HFFc6 (cell line): Measurements from ENCODE around the gene FYN. TPM values are rescaled to one million over a fixed set of nuclear protein-coding genes. Genes with fewer than 3 reads are reported as not detected.
A peak's percentile ranks its signal among the peaks of the same experiment; 100 is the strongest.

Source experiments
- DNase-seq: peaks from one replicate; pipeline ENCODE4 v3.0.0-alpha.2; 2018
- H3K27ac Mint-ChIP-seq: 2 replicates; pipeline ENCODE4 v1.8.0; 2020; ENCODE audit warnings: mild to moderate bottlenecking, mixed read lengths
- H3K27me3 Mint-ChIP-seq: 2 replicates; pipeline ENCODE4 v1.8.0; 2021; ENCODE audit warnings: mild to moderate bottlenecking, moderate library complexity, mixed read lengths; ENCODE audit not compliant: insufficient read depth
- H3K36me3 Mint-ChIP-seq: 2 replicates; pipeline ENCODE4 v1.8.0; 2021; ENCODE audit warnings: low read depth, mixed read lengths
- H3K4me1 Mint-ChIP-seq: 2 replicates; pipeline ENCODE4 v1.8.0; 2020; ENCODE audit warnings: low read depth, mixed read lengths
- H3K4me3 Mint-ChIP-seq: 2 replicates; pipeline ENCODE4 v1.8.0; 2020; ENCODE audit warnings: mild to moderate bottlenecking, moderate library complexity, mixed read lengths
- H3K9me3 Mint-ChIP-seq: 2 replicates; pipeline ENCODE4 v1.8.0; 2020; ENCODE audit warnings: mild to moderate bottlenecking, mixed read lengths
- total RNA-seq, 6 experiments: library from RNA; stranded (reverse); fragmentation: NEBNext Ultra II Directional; extraction: Animal tissue kit (Norgen Biotek cat#: 25700); gene quantifications; 2 replicates in 1 of 6; 3 replicates in 5 of 6; pipeline ENCODE4 v1.2.3, GENCODE V29; 2021
- TF ChIP-seq, protein P1 (sequence below): fragments of 200-600 bp; sonication (generic); IDR thresholded peaks from 2 replicates; pipeline ENCODE4 v1.5.0; 2021; ENCODE audit warnings: antibody characterized with exemption, mild to moderate bottlenecking

FYN gene
- total RNA-seq, 6 experiments from 2014 or later: 41.5 to 59.9 (median 49.7) TPM

DNA sequence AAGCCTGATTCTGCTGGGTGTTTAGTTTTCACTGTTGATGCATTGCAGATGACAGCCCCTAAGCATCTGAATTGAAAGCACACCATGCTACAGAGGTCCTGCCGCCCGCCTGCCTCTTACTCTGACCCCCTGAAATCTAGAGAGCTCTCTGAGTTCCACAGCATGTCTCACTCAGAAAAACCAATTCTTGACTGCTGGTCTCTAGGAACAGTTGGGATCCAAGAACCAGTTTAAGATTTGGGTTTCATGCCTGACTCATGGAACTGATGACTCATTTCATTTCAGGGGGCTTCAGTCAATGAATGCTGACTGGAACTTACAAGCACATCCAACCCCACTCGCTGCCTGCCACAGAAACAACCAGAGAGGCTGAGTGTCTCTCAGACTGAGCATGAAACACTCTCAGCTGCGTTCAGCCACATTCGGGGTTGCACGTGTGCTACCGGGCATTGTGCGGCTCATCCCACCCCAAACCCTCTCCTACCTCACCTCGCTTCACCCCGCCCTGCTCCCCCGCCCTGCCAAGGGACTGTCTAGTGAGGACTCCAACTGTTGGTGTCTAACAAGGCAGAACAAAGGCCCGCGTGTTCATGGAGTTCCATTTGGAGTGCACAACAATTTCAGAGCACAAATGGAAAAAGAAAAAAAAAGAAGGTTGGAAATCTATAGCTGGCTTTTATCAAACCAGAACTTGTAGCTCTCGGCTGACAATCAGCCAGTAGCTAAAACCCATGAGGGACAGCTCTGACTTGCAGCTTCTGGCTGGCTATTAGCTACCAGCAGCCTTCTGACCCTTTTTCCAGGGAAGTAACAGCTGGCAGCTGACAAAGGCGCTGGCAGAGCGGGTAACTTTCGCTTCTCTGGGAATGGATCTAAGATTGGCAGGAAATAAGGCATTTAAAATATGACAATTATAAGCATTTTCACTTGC lies 247.5 kb downstream of the FYN start:
- TF ChIP-seq, protein P1, sequence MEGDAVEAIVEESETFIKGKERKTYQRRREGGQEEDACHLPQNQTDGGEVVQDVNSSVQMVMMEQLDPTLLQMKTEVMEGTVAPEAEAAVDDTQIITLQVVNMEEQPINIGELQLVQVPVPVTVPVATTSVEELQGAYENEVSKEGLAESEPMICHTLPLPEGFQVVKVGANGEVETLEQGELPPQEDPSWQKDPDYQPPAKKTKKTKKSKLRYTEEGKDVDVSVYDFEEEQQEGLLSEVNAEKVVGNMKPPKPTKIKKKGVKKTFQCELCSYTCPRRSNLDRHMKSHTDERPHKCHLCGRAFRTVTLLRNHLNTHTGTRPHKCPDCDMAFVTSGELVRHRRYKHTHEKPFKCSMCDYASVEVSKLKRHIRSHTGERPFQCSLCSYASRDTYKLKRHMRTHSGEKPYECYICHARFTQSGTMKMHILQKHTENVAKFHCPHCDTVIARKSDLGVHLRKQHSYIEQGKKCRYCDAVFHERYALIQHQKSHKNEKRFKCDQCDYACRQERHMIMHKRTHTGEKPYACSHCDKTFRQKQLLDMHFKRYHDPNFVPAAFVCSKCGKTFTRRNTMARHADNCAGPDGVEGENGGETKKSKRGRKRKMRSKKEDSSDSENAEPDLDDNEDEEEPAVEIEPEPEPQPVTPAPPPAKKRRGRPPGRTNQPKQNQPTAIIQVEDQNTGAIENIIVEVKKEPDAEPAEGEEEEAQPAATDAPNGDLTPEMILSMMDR: no peak
- peak overlapping the region; percentile 44 for H3K27ac Mint-ChIP-seq
- peaks cover 4% of the 10 kb centered on the region; the same call in 1 of the 2 replicates for H3K9me3 Mint-ChIP-seq
- 0 out of 2 replicates have a peak, but pooled peaks cover 5% of the 10 kb centered on the region for H3K36me3 Mint-ChIP-seq
- DNase-seq: peak; percentile 45
- H3K4me3 Mint-ChIP-seq: peak overlapping the region; percentile 66
- H3K4me1 Mint-ChIP-seq: peaks cover 45% of the 10 kb centered on the region
- no peaks in the 10 kb centered on the region; the same call in 1 of the 2 replicates for H3K27me3 Mint-ChIP-seq

DNA sequence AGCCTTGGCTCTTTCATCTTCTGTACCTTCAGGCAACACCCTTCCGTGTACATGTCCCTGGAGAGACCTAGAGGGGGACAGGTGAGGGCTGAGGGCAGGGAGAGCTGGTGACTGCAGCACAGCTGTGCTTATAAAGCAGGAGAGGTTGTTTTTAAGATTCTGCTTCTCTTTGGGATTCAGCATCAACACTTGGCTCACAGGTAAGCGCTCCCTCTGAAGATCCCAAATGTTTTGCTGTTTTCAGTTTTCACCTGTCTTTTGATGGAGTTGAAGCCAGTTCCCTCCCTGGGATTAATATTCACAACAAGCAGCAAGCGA lies 248.2 kb downstream of the FYN start:
- Mint-ChIP-seq H3K4me1 (peaks cover 45% of the 10 kb centered on the region), H3K27me3 (no peaks in the 10 kb centered on the region; the same call in 1 of the 2 replicates), H3K36me3 (0 out of 2 replicates have a peak, but pooled peaks cover 5% of the 10 kb centered on the region), H3K9me3 (peaks cover 4% of the 10 kb centered on the region; the same call in 1 of the 2 replicates), H3K4me3 (peak overlapping the region; percentile 66), H3K27ac (no peak overlapping the region; the same call in 1 of the 2 replicates)
- DNase-seq: no peak
- TF ChIP-seq, protein P1: no peak

DNA sequence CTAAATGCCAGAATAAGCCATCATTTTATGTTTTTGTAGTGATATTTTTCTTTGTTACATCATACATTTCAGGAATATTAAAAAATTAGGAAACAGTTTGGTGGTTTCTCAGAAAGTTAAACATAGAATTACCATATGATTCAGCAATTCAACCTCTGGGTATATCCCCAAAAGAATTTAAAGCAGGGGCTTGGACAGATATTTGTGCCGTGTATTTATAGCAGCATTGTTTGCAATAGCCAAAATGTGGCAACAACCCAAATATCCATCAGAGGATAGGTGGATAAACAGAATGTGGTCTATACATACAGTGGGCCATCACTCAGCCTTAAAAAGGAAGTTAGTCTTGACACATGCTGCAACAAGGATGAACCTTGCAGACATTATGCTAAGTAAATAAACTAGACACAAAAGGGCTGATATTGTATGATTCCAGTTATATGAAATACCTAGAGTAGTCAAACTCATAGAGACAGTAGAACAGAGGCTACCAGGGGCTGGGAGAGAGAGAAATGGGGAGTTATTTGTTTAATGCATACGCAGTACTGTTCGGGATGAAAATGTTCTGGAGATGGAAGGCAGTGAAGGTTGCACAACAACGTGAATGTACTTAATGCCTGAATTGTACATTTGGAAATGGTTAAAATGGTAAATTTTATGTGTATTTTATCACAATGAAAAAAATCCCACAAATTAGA lies 248.7 kb downstream of the FYN start:
- Mint-ChIP-seq H3K36me3 (0 out of 2 replicates have a peak, but pooled peaks cover 4% of the 10 kb centered on the region), H3K4me1 (peaks cover 45% of the 10 kb centered on the region), H3K27me3 (no peaks in the 10 kb centered on the region; the same call in 1 of the 2 replicates), H3K9me3 (peaks cover 4% of the 10 kb centered on the region; the same call in 1 of the 2 replicates), H3K4me3 (no peak overlapping the region), H3K27ac (no peak overlapping the region)
- TF ChIP-seq, protein P1: no peak
- DNase-seq: no peak

DNA sequence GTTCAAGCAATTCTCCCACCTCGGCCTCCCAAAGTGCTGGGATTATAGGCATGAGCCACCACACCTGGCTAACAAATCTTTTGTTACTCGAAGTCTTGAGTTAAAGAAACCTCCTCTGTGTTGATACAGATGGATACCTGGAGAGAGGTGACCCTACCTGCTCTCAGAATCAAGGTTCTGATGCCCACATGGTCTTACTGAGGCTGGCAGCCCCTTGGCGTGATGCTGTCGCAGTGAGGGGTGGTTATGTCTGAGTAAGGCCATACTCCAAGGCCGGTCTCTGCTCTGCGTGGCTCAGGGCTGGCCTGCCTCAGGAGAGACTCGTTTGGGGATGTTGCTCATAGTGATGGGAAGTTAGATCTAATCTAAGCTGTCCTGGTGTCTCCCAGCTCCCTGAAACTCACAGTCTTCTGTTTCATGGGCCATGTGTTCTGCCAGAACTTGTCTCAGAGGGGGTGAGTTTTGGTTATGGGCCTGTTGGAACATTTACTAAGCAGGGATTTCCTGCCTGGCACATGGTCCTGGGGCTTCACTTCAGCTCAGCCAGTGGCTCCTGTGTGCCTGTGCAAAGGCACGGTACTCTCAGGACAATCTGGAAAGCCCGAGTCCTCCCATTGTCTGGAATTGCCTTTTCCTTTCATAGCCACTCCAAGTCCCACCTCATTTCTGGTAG lies 250.1 kb downstream of the FYN start:
- no peaks in the 10 kb centered on the region for H3K9me3 Mint-ChIP-seq
- peaks cover 37% of the 10 kb centered on the region for H3K4me1 Mint-ChIP-seq
- no peak overlapping the region for H3K4me3 Mint-ChIP-seq
- TF ChIP-seq, protein P1: no peak
- peaks cover 6% of the 10 kb centered on the region for H3K27me3 Mint-ChIP-seq
- H3K27ac Mint-ChIP-seq: no peak overlapping the region
- DNase-seq: no peak
- no peaks in the 10 kb centered on the region for H3K36me3 Mint-ChIP-seq

DNA sequence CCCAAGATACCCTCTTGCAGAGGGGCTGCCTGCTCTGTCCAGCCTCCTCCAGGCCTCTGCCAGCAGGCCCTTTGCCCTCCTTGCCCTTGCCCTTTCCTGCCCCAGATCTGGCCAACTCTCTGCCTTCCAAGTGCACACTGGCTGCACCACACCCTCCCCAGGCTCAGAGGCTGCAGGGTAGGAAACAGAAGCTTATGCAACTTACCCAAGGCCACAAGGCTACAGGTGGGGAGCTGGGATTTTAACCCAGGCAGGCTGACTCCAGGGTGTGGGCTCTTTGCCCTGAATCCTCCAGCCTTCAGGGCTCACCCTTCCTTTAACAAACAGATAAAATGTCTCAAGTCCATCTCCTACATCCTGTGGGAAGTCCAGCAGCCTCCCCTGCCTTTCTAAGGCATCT lies 253.1 kb downstream of the FYN start:
- H3K36me3 Mint-ChIP-seq: no peaks in the 10 kb centered on the region
- no peaks in the 10 kb centered on the region for H3K9me3 Mint-ChIP-seq
- H3K27ac Mint-ChIP-seq: no peak overlapping the region
- TF ChIP-seq, protein P1: no peak
- no peak overlapping the region for H3K4me3 Mint-ChIP-seq
- DNase-seq: no peak
- H3K4me1 Mint-ChIP-seq: peaks cover 15% of the 10 kb centered on the region
- peaks cover 19% of the 10 kb centered on the region for H3K27me3 Mint-ChIP-seq
